Spleen (tissue), 7 donors: ENCODE results near the gene SOX5.

Source experiments
- POLR2A ChIP-seq, 3 donors: fragments of 450-650 bp; IDR thresholded peaks; one replicate each; pipeline ENCODE4 v1.5.1; 2017; ENCODE audit warnings: antibody characterized with exemption in 3 of 3, mild to moderate bottlenecking in 1 of 3
- POLR2AphosphoS5 ChIP-seq, 3 donors: sonication (generic); formaldehyde crosslinking; IDR thresholded peaks; one replicate each; pipeline ENCODE4 v1.5.1; 2017; ENCODE audit warnings: antibody characterized with exemption in 3 of 3
- TF ChIP-seq, protein P1 (sequence below), 11 experiments: fragments of 200-600 bp in 7 of 11; fragments of 450-650 bp in 4 of 11; sonication (generic) in 4 of 11; IDR thresholded peaks in 8 of 11; conservative IDR thresholded peaks in 3 of 11; 1 replicate in 7 of 11; 2 replicates in 4 of 11; pipeline versions ENCODE4 v1.4.0 to v1.8.0; 2016 to 2021; ENCODE audit warnings: antibody characterized with exemption in 11 of 11, inconsistent platforms in 4 of 11, mild to moderate bottlenecking in 1 of 11
- donor health status: DM: no; HTN: no; CAD: no; lungs with moderate emphysema.
- donor health status: DM: no; HTN: no; CAD: no.
- donor health status: DM: no; HTN: no; CAD: no.

DNA sequence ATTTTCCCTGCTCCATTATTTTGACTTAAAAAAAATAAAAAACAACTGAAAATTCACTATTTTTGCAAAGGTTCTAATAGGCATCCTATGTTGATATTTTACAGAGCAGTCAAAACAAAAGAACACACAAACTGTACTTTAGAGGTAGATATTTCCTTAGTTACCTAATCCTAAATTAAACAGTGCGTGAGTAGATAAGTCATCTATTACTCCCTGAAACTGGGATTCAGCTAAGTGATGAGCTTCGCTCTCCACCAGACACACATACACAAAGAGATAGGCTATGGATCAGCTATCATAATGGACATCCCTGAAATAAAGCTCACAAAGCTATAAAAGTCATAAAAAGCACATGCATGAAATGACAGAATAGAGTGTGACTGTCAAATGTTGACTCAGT is 398.7 kb downstream of the SOX5 start:
- TF ChIP-seq POLR2AphosphoS5 (IDR thresholded peaks at IDR 0.05) (no peak), POLR2A (IDR thresholded peaks at IDR 0.05) (no peak)
- TF ChIP-seq, protein P1, sequence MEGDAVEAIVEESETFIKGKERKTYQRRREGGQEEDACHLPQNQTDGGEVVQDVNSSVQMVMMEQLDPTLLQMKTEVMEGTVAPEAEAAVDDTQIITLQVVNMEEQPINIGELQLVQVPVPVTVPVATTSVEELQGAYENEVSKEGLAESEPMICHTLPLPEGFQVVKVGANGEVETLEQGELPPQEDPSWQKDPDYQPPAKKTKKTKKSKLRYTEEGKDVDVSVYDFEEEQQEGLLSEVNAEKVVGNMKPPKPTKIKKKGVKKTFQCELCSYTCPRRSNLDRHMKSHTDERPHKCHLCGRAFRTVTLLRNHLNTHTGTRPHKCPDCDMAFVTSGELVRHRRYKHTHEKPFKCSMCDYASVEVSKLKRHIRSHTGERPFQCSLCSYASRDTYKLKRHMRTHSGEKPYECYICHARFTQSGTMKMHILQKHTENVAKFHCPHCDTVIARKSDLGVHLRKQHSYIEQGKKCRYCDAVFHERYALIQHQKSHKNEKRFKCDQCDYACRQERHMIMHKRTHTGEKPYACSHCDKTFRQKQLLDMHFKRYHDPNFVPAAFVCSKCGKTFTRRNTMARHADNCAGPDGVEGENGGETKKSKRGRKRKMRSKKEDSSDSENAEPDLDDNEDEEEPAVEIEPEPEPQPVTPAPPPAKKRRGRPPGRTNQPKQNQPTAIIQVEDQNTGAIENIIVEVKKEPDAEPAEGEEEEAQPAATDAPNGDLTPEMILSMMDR (IDR thresholded peaks at IDR 0.05 in 8 of 11, conservative IDR thresholded peaks at IDR 0.05 in 3 of 11), result no peak
